A549 (cell line): ENCODE measurements around the gene KDF1. TPM values are rescaled to one million over a fixed set of nuclear protein-coding genes. Genes with fewer than 3 reads are reported as not detected.

ENCODE experiments used
- ATAC-seq, 2 experiments: fragments of 200-7000 bp in 1 of 2; fragments of >200 bp in 1 of 2; cut with Nextera tagmentation in 1 of 2; cut with Tn5 transposase in 1 of 2; 3 replicates each; pipeline versions ENCODE4 v1.8.0 to v1.9.1; 2018 to 2020; ENCODE audit warnings: mild to moderate bottlenecking in 1 of 2, moderate library complexity in 1 of 2
- CTCF ChIA-PET: fragments of 300-600 bp; sonication (Branson Sonifier 250); formaldehyde crosslinking; extraction: SDS; loops from one replicate; lab custom pipeline; 2021; ENCODE audit warnings: antibody characterized with exemption, inconsistent platforms; lab: Yijun Ruan, JAX
- POLR2A ChIA-PET: fragments of 350-600 bp; formaldehyde crosslinking; extraction: SDS; loops from one replicate; lab custom pipeline; 2021; ENCODE audit warnings: antibody characterized with exemption, inconsistent platforms; lab: Yijun Ruan, JAX
- DNase-seq, 2 experiments: peaks; one replicate each; pipeline versions ENCODE4 v3.0.0 to v3.0.0-alpha.2; 2011 to 2016; ENCODE audit warnings: low read depth in 1 of 2, low spot score in 1 of 2
- FAIRE-seq: peaks from 2 replicates; lab custom pipeline; 2011; peaks lifted over from hg19 to GRCh38; lab: Jason Lieb, UNC
- H3K27ac ChIP-seq, 2 experiments: fragments of >200 bp; sonication (Bioruptor Twin); formaldehyde crosslinking; 3 replicates each; pipeline ENCODE4 v1.5.1; 2016 to 2017
- H3K4me1 ChIP-seq: fragments of >200 bp; sonication (Bioruptor Twin); formaldehyde crosslinking; 3 replicates; pipeline ENCODE4 v1.6.1; 2016
- H3K4me2 ChIP-seq: fragments of >200 bp; sonication (Bioruptor Twin); formaldehyde crosslinking; 3 replicates; pipeline ENCODE4 v1.6.1; 2016
- H3K4me3 ChIP-seq: fragments of >200 bp; sonication (Bioruptor Twin); formaldehyde crosslinking; 3 replicates; pipeline ENCODE4 v1.5.1; 2016
- H3K9me3 ChIP-seq: fragments of >200 bp; sonication (Bioruptor Twin); formaldehyde crosslinking; 3 replicates; pipeline ENCODE4 v1.6.1; 2016
- BCL3 ChIP-seq: fragments of >200 bp; sonication (Bioruptor Twin); formaldehyde crosslinking; IDR thresholded peaks from 3 replicates; pipeline ENCODE4 v1.6.1; 2016
- FOSB ChIP-seq: fragments of 250-450 bp; sonication (Bioruptor Pico); IDR thresholded peaks from 2 replicates; pipeline ENCODE4 v1.5.0; 2020; ENCODE audit warnings: mild to moderate bottlenecking, moderate library complexity
- GATA3 ChIP-seq: IDR thresholded peaks from 2 replicates; pipeline ENCODE4 v1.6.1; 2012; ENCODE audit warnings: borderline replicate concordance
- HDAC2 ChIP-seq: fragments of 200-600 bp; sonication (generic); IDR thresholded peaks from 2 replicates; pipeline ENCODE4 v1.6.1; 2016
- HOXA7 ChIP-seq: fragments of 250-450 bp; sonication (Bioruptor Pico); IDR thresholded peaks from 2 replicates; pipeline ENCODE4 v1.5.0; 2020; ENCODE audit warnings: mild to moderate bottlenecking, moderate library complexity
- JUN ChIP-seq, 2 experiments: fragments of >200 bp; sonication (Bioruptor Twin); formaldehyde crosslinking; IDR thresholded peaks; 2 replicates in 1 of 2; 3 replicates in 1 of 2; pipeline ENCODE4 v1.6.1; 2016 to 2017
- MAZ ChIP-seq: fragments of 150-350 bp; IDR thresholded peaks from 2 replicates; pipeline ENCODE4 v1.6.1; 2014; ENCODE audit warnings: antibody characterized with exemption, low read depth, low read length, borderline replicate concordance
- NPAS2 ChIP-seq: fragments of 250-450 bp; sonication (Bioruptor Pico); IDR thresholded peaks from 2 replicates; pipeline ENCODE4 v1.8.0; 2022; ENCODE audit warnings: mild to moderate bottlenecking, moderate library complexity, borderline replicate concordance
- PBX3 ChIP-seq: IDR thresholded peaks from 2 replicates; pipeline ENCODE4 v1.6.1; 2012
- POLR2A ChIP-seq: IDR thresholded peaks from 2 replicates; pipeline ENCODE4 v1.6.1; 2012; ENCODE audit warnings: mild to moderate bottlenecking, low read length
- RAD21 ChIP-seq, 2 experiments: fragments of >200 bp in 1 of 2; sonication (Bioruptor Twin) in 1 of 2; formaldehyde crosslinking in 1 of 2; IDR thresholded peaks in 1 of 2; conservative IDR thresholded peaks in 1 of 2; 2 replicates in 1 of 2; 3 replicates in 1 of 2; pipeline ENCODE4 v1.6.1; 2012 to 2018; ENCODE audit warnings: inconsistent platforms in 1 of 2
- RNF2 ChIP-seq: fragments of 200-600 bp; sonication (generic); IDR thresholded peaks from 2 replicates; pipeline ENCODE4 v1.6.1; 2016; ENCODE audit warnings: low read depth, mild to moderate bottlenecking, antibody characterized with exemption, moderate library complexity, borderline replicate concordance
- TFCP2L1 ChIP-seq: fragments of 250-450 bp; sonication (Bioruptor Pico); IDR thresholded peaks from 2 replicates; pipeline ENCODE4 v1.5.0; 2021; ENCODE audit warnings: mild to moderate bottlenecking
- WGBS: methylation state at CpG from one replicate; pipeline ENCODE4 v1.1.6; 2017; ENCODE audit errors: missing lambda C conversion rate; 5-methylcytosine and 5-hydroxymethylcytosine counted together
- polyA plus RNA-seq, 4 experiments: library from polyadenylated mRNA; depleted of rRNA in 3 of 4; stranded (reverse); fragments of >200 nt; fragmentation: RNase III in 1 of 4; extraction: RNeasy Plus Mini Kit Qiagen cat#74134 plus additional on column Dnase treatment in 1 of 4; gene quantifications; 2 replicates in 3 of 4; 3 replicates in 1 of 4; pipeline ENCODE4 v1.2.3, GENCODE V29; 2011 to 2017
- TF ChIP-seq, protein P1 (sequence below): fragments of 250-450 bp; sonication (Bioruptor Pico); IDR thresholded peaks from 2 replicates; pipeline ENCODE4 v1.5.0; 2021; ENCODE audit warnings: mild to moderate bottlenecking, moderate library complexity, borderline replicate concordance

The KDF1 gene
- polyA plus RNA-seq, 2 of the 4 experiments (the other 2 are of a cell fraction) = not detected

- no peak for TF ChIP-seq POLR2A
- no peak for TF ChIP-seq BCL3
- 0 out of 2 replicates have a peak, but pooled peaks have one; percentile 25 for TF ChIP-seq RNF2
- TF ChIP-seq HDAC2 = no peak
- TF ChIP-seq, all 56 proteins: peak for 1
- 0% methylated on average over 5 of the region's 97 CpGs for WGBS
- FAIRE-seq (no peak), ATAC-seq (no peak), DNase-seq (no peak)
- Histone ChIP-seq H3K4me2 (peak overlapping the region; percentile 99), H3K4me3 (peak overlapping the region; percentile 96), H3K9me3 (no peaks in the 10 kb centered on the region), H3K4me1 (peaks cover 61% of the 10 kb centered on the region), H3K27ac (peak overlapping the region; percentile 100)
- ChIA-PET POLR2A (interaction anchor here (0.5 to 1.7 kb wide), 14 partner anchors 9 to 549 kb away, joined by 3 to 8 read pairs (median 4); partner anchors contain the start of genes GPATCH3 and TENT5B), CTCF (interaction anchor here (0.6 to 10.6 kb wide), 11 partner anchors 9 to 104 kb away, joined by 3 to 188 read pairs (median 4); no protein-coding TSS in a partner anchor)
These were observed 33.9 kb upstream of the KDF1 start for GRCh38 chr1:26994020-26994786.

- Histone ChIP-seq H3K9me3 (no peaks in the 10 kb centered on the region), H3K4me3 (peak within 1 kb of the TSS; percentile 96), H3K27ac (peak within 1 kb of the TSS; percentile 100), H3K4me1 (peaks cover 53% of the 10 kb centered on the region), H3K4me2 (peak within 1 kb of the TSS; percentile 99)
- CTCF ChIA-PET = interaction anchor here (1.0 to 10.6 kb wide), 7 partner anchors 13 to 105 kb away, joined by 3 to 188 read pairs (median 4); no protein-coding TSS in a partner anchor
- TF ChIP-seq PBX3 (peak; percentile 93), HDAC2 (no peak), JUN (IDR thresholded peaks at IDR 0.05) (peak in 1 of 2 experiments; percentile 94; a peak in 3 of 5 replicates), GATA3 (peak; percentile 45), FOSB (CRISPR knock-in tag) (peak; percentile 66; the same call in 1 of the 2 replicates), BCL3 (peak; percentile 49; the same call in 1 of the 3 replicates), NPAS2 (no peak), TFCP2L1 (CRISPR knock-in tag) (peak; percentile 96), MAZ (0 out of 2 replicates have a peak, but pooled peaks have one; percentile 62), POLR2A (peak; percentile 99), RAD21 (conservative IDR thresholded peaks at IDR 0.05 in 1 of 2, IDR thresholded peaks at IDR 0.05 in 1 of 2) (0 out of 5 replicates have a peak, but pooled peaks of 1 of the 2 experiments have one; percentile 17), HOXA7 (CRISPR knock-in tag) (peak; percentile 17; the same call in 1 of the 2 replicates)
- TF ChIP-seq, protein P1, sequence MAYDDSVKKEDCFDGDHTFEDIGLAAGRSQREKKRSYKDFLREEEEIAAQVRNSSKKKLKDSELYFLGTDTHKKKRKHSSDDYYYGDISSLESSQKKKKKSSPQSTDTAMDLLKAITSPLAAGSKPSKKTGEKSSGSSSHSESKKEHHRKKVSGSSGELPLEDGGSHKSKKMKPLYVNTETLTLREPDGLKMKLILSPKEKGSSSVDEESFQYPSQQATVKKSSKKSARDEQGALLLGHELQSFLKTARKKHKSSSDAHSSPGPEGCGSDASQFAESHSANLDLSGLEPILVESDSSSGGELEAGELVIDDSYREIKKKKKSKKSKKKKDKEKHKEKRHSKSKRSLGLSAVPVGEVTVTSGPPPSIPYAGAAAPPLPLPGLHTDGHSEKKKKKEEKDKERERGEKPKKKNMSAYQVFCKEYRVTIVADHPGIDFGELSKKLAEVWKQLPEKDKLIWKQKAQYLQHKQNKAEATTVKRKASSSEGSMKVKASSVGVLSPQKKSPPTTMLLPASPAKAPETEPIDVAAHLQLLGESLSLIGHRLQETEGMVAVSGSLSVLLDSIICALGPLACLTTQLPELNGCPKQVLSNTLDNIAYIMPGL (CRISPR knock-in tag) = no peak
- 0% methylated on average over 7 of the region's 61 CpGs for WGBS
- ATAC-seq = peak; percentile 36 to 56
- POLR2A ChIA-PET = interaction anchor here (0.7 to 1.7 kb wide), 11 partner anchors 8 to 130 kb away, joined by 3 to 8 read pairs (median 4); partner anchors contain the start of gene TENT5B
- DNase-seq = peak; percentile 77 to 91
- no peak for FAIRE-seq
These were observed 33.2 kb upstream of the KDF1 start, which contains the start of gene TRNP1 for GRCh38 chr1:26993237-26994019. Gene TRNP1, plus strand, starts transcription at chr1:26993692. Its CDS starts 95 bp downstream, at chr1:26993787.
